Ureter (tissue), 1 donor: ENCODE measurements around the gene TUBB4B. TPM values are rescaled to one million over a fixed set of nuclear protein-coding genes. Genes with fewer than 3 reads are reported as not detected.

ENCODE experiments used
- DNase-seq: peaks from one replicate; pipeline ENCODE4 v3.0.0-alpha.2; 2020; ENCODE audit warnings: low spot score
- total RNA-seq: library from RNA; stranded (reverse); gene quantifications from one replicate; pipeline ENCODE4 v1.2.4, GENCODE V29; 2023
- donor health status: DM: yes; HTN: yes; CAD: no.

The TUBB4B gene
- total RNA-seq, 1 donor from 2014 or later: 351 TPM

GRCh38 chr9:137270929-137271695, 30.0 kb downstream of the TUBB4B start:
- DNase-seq: no peak

- no peak for DNase-seq
These were observed 30.6 kb downstream of the TUBB4B start for GRCh38 chr9:137271696-137272076.

- no peak for DNase-seq
These were observed 31.4 kb downstream of the TUBB4B start for GRCh38 chr9:137272241-137273094.

GRCh38 chr9:137273095-137273490, 32.0 kb downstream of the TUBB4B start:
- DNase-seq: no peak

GRCh38 chr9:137273611-137274320, 32.7 kb downstream of the TUBB4B start:
- no peak for DNase-seq

GRCh38 chr9:137275203-137275587, 34.1 kb downstream of the TUBB4B start:
- DNase-seq: no peak

GRCh38 chr9:137275588-137276472, 34.7 kb downstream of the TUBB4B start:
- no peak for DNase-seq

GRCh38 chr9:137276473-137277328, 35.6 kb downstream of the TUBB4B start:
- peak; percentile 87 for DNase-seq

GRCh38 chr9:137277329-137278041, 36.4 kb downstream of the TUBB4B start, which contains the start of gene TOR4A:
Gene TOR4A, plus strand, starts transcription at chr9:137277726. Its CDS starts 964 bp downstream, at chr9:137278690.
- peak; percentile 90 for DNase-seq

- DNase-seq: no peak
These were observed 37.1 kb downstream of the TUBB4B start for GRCh38 chr9:137278061-137278701.

- no peak for DNase-seq
These were observed 37.9 kb downstream of the TUBB4B start for GRCh38 chr9:137278721-137279711.

- DNase-seq: no peak
These were observed 38.8 kb downstream of the TUBB4B start for GRCh38 chr9:137279741-137280473.

- no peak for DNase-seq
These were observed 39.6 kb downstream of the TUBB4B start for GRCh38 chr9:137280474-137281344.

GRCh38 chr9:137281345-137282116, 40.4 kb downstream of the TUBB4B start:
- no peak for DNase-seq

- DNase-seq: no peak
These were observed 45.9 kb downstream of the TUBB4B start for GRCh38 chr9:137286975-137287383.
